H1 (cell line): ENCODE results near the gene IL1RAP. TPM values are rescaled to one million over a fixed set of nuclear protein-coding genes. Genes with fewer than 3 reads are reported as not detected.

Experiments used
- CBX5 ChIP-seq: fragments of 300-800, 300-1000 bp; sonication (generic); IDR thresholded peaks from 2 replicates; pipeline ENCODE4 v1.7.1; 2016; ENCODE audit warnings: antibody characterized with exemption, low read length, low read depth
- HDAC2 ChIP-seq, 2 experiments: fragments of 300-600 bp in 1 of 2; sonication (generic) in 1 of 2; IDR thresholded peaks; 2 replicates each; pipeline ENCODE4 v1.6.1; 2011 to 2012; ENCODE audit warnings: low read depth in 2 of 2, low read length in 2 of 2, mild to moderate bottlenecking in 2 of 2, moderate library complexity in 2 of 2, borderline replicate concordance in 1 of 2, inconsistent platforms in 1 of 2
- RNF2 ChIP-seq: fragments of 200-900, 300-1000 bp; sonication (generic); IDR thresholded peaks from 2 replicates; pipeline ENCODE4 v1.7.1; 2016; ENCODE audit warnings: borderline replicate concordance, low read depth, mild to moderate bottlenecking, antibody characterized with exemption, low read length; ENCODE audit not compliant: poor library complexity, severe bottlenecking; ENCODE audit errors: missing control alignments
- SIX5 ChIP-seq: IDR thresholded peaks from 2 replicates; pipeline ENCODE4 v1.6.1; 2011; ENCODE audit warnings: mild to moderate bottlenecking, low read depth, low read length
- TCF12 ChIP-seq: IDR thresholded peaks from 2 replicates; pipeline ENCODE4 v1.6.1; 2011; ENCODE audit warnings: low read depth, mild to moderate bottlenecking, low read length
- polyA plus RNA-seq, 7 experiments: library from polyadenylated mRNA; depleted of rRNA in 3 of 7; stranded (reverse) in 5 of 7; unstranded in 2 of 7; fragments of >200 nt in 5 of 7; fragments of 200-250 nt in 2 of 7; gene quantifications; 1 replicate in 5 of 7; 2 replicates in 1 of 7; 4 replicates in 1 of 7; pipeline versions ENCODE4 v1.2.1 to v1.2.3, GENCODE V29; 2011 to 2013; ENCODE audit warnings: missing spikeins in 2 of 7, mixed read lengths in 2 of 7
- total RNA-seq: library from RNA; stranded (reverse); fragmentation: NEBNext Ultra II Directional; extraction: Animal tissue kit (Norgen Biotek cat#: 25700); gene quantifications from 2 replicates; pipeline ENCODE4 v1.2.1, GENCODE V29; 2021

Gene IL1RAP
- total and polyA plus RNA-seq, 2 of the 8 experiments (the other 6 are each of a cell fraction or from before 2014, with no cell fraction given), result 2.4 to 3.9 TPM

- no peak for TF ChIP-seq HDAC2 (IDR thresholded peaks at IDR 0.05; ENCODE audit: borderline replicate concordance in 1 of 2, low read depth in 2 of 2, low read length in 2 of 2)
- no peak for TF ChIP-seq CBX5
- no peak for TF ChIP-seq RNF2
- no peak for TF ChIP-seq SIX5
- no peak for TF ChIP-seq TCF12
These were observed 16.1 kb upstream of the IL1RAP start (continued) for GRCh38 chr3:190497811-190498210.
